Measurements from ENCODE around the gene PBX1.

GRCh38 chr1:164635803-164636731 lies 77.1 kb downstream of the PBX1 start:
- TF ChIP-seq EP300 (IDR thresholded peaks at IDR 0.05): no peak
- TF ChIP-seq CTCF (IDR thresholded peaks at IDR 0.05): no peak
- peak; percentile 12 to 31 for TF ChIP-seq POLR2AphosphoS5 (IDR thresholded peaks at IDR 0.05)
